RCC 7860 (cell line): Measurements from ENCODE around the gene IKZF1.

ENCODE experiments used
- DNase-seq: peaks from one replicate; pipeline ENCODE4 v3.0.0-alpha.2; 2015; ENCODE audit warnings: low spot score
- FAIRE-seq: peaks from 2 replicates; lab custom pipeline; 2012; peaks lifted over from hg19 to GRCh38; lab: Jason Lieb, UNC

The IKZF1 gene

DNA sequence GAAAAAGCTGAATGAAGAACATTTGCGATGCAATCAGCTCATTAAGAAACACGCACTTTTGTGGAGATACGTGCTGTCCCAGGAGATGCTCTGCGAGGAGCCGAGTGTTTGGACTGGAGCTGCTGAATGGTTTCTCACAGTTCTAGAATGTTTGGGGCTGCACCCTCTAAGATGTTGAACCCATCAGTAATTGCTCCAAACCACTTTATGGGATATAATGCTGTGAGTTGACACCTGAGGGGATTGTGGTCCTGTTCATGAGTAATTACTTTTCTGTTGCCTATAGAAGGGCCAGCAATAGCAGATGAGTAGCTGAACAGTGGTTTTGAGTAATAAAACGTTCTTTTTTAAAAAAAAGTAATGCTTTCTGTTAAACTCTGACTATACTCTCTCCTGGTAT is 63.1 kb downstream of the IKZF1 start:
- FAIRE-seq (no peak), DNase-seq (no peak)

GRCh38 chr7:50368366-50368765 is 63.9 kb downstream of the IKZF1 start:
- FAIRE-seq (no peak), DNase-seq (no peak)

DNA sequence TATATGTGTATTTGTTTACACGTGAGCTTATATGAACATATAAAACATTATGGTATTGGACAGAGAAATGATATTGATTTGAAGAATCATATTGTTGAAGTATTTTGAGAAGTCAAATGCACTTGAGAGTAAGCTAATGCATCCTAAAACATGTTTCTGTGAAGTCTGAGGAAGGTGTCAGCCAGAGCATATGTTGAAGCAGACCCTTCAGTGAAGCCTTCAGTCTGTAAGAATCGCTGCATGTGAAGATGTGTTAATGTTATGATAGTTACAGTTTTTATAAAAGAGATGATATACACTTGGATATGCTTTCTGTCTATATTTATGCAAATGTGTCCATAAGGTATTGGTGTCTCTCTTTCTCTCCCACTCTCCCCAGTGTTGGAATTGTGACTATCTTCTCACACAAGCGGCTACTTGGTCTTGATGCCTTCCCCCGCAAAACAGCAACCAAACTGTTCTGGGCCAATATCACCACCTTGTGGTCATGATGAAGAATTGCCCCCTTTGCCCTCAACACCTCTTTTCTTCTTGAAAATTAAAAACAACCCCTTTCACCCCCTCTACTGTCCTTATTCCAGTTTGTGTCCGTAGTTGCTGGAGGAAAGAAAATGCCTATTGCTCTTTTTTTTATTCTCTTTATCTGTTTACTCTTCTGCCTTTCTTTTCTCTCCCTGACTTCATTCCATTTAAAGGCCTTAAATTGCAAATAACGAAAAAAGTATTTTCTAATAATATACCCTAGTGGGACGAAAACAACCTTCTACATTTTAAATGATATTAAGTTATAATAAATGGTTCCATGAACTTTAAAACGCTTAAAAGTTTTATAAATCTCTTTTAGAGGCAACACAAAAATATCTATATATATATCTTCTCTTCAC is 64.9 kb downstream of the IKZF1 start:
- no peak for DNase-seq
- no peak for FAIRE-seq

DNA sequence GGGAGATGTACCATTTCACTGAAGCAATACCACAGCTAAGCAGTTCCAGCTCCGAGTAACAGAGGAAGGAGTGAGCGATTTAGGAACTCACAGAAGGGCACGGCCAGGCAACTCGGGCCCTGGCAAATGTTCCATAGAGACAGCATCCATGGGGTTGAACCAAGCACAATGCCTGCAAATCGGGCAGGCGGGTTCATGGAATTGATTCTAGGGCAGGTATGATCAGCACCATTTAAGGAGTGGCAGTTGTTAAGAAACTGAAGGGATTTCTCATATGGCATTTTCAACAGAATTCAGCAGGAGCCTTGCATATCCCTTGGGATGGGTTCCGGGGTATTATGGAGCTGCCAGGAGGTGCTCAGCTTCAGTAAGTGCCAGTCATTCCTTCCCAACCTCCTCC is 66.4 kb downstream of the IKZF1 start:
- no peak for DNase-seq
- no peak for FAIRE-seq

- FAIRE-seq (no peak), DNase-seq (no peak)
These were observed 67.1 kb downstream of the IKZF1 start for GRCh38 chr7:50371551-50372021.

GRCh38 chr7:50372923-50373322 is 68.4 kb downstream of the IKZF1 start:
- no peak for FAIRE-seq
- DNase-seq, result no peak

- no peak for FAIRE-seq
- no peak for DNase-seq
These were observed 71.7 kb downstream of the IKZF1 start for GRCh38 chr7:50376056-50376820.

GRCh38 chr7:50377356-50377755 is 72.8 kb downstream of the IKZF1 start:
- DNase-seq (no peak), FAIRE-seq (no peak)

DNA sequence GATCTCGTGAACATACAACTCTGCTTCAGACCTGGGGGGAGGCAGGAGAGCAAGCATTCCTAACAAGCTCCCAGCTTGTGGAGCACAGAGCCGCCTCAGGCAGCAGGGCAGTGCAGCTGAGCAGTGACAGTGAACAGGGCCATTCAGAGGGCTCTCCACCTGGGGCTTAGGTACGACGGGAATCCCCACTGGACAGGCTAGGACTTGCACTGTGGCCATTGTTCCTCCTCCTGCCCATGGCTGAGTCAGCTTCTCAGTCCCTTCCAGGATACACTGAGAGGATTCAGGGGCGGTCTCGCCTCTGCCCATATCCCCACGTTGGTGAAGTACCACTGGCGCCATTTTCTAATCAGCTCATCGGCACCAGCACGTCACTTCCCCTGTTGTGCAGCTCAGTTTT is 74.6 kb downstream of the IKZF1 start:
- FAIRE-seq (no peak), DNase-seq (no peak)

GRCh38 chr7:50379539-50379938 is 75.0 kb downstream of the IKZF1 start:
- no peak for DNase-seq
- FAIRE-seq, result no peak

DNA sequence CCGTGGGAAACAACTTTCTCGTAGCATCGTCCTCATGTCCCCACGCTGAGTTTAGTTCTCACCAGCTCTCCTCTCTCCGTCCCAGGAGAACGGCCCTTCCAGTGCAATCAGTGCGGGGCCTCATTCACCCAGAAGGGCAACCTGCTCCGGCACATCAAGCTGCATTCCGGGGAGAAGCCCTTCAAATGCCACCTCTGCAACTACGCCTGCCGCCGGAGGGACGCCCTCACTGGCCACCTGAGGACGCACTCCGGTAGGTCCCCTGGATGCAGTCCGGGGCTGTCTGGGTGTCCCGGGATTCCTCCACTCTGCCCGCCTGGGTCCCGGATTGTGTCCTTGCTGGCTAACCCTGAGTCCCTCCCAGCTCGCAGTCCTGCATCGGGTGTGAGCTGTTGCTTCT is 77.9 kb downstream of the IKZF1 start:
- DNase-seq (no peak), FAIRE-seq (no peak)

GRCh38 chr7:50387351-50387750 is 82.8 kb downstream of the IKZF1 start:
- DNase-seq, result no peak
- FAIRE-seq, result no peak

DNA sequence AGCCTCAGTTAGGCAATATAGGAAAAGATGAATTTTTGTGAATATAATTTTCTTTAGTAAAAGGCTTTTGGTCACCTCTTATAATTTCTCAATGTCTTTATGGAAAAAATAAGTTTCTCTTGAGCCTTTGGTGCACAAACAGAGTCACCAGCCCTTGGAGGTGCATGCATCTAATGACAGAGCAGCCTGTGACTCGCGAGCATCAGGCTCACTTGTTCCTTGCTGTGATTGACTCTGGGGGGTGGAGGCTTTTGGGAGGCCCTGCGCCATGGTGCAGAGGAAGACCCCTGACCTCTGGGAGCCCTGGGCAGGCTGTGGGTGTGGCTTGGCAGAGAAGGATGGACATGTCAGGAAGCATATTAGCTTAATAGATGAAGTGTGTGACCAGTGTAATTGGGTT is 85.4 kb downstream of the IKZF1 start:
- DNase-seq, result no peak
- FAIRE-seq, result no peak

- DNase-seq, result no peak
These were observed 86.9 kb downstream of the IKZF1 start for GRCh38 chr7:50391386-50391785.

GRCh38 chr7:50393076-50393475 is 88.6 kb downstream of the IKZF1 start:
- no peak for DNase-seq
- FAIRE-seq, result no peak

More at GRCh38 chr7:50391386-50391785, 86.9 kb downstream of the IKZF1 start:
- FAIRE-seq, result no peak

GRCh38 chr7:50393547-50394252 is 89.2 kb downstream of the IKZF1 start:
- FAIRE-seq (no peak), DNase-seq (no peak)

DNA sequence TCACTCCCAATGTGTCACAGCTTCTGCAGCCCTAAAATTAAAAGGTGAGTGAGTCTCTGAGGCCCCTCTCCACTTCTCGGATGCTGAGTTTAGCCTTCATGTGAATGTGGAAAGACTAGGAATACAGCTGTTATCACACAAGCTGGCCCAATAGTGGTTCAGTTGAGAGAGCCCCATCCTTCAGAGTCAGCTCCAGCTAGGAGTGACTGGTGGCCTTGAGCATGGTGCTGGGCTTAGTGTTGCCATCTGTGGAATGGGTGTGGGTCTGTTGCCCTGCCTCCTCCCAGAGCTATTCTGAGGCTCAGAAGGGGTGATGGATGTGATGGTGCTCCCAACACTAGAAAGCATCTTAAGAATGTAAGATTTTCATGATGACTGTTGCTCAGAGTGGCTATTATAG is 89.8 kb downstream of the IKZF1 start:
- FAIRE-seq, result no peak
- no peak for DNase-seq

DNA sequence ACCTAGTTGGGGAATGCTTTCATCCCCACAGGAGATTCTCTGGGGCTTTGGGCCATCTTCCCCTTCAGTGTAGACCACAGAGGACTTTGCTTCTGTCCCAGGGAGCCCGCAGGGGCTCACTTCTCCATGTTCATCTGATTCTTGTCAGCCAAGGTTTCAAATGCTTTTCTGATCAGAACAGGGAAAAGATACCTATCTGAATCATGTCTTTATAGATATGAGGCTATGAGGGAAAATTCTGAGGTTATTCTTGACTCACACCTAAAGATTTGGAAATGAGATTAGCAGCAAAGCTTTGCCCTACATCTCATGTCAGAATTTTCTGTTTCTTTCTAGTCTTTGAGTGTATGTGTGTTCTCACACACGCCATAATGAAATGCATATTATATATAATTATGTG is 92.3 kb downstream of the IKZF1 start:
- DNase-seq, result no peak
- no peak for FAIRE-seq

DNA sequence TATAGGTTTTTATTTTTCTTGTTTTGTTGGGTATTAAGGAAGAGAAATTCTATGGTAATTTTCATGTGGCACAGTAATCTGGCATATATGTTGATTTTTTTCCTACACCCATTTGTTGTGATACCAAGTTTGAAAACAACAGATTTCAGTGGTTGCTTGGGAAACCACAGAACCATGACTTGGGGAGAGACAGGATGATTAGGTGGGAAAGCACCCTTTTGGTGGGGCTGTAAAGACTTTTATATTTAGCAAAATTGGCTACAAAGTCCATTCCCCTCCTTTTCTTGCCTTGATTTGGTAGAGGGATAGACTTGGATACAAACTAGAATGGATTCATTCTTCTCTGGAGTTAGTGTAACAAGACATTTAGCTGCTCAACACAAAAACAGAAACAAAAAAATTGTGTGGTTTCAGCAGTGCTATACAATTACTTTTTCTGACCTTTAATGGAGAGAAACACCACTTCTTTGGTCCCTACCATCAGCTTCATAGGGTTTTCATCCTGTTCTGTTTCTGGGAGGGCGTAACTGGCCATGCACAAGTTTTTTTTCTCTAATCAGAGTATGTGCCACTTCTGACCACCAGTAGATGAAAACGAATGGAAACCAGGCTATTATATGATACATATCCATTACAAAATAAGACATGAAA is 92.9 kb downstream of the IKZF1 start:
- DNase-seq (no peak), FAIRE-seq (no peak)

DNA sequence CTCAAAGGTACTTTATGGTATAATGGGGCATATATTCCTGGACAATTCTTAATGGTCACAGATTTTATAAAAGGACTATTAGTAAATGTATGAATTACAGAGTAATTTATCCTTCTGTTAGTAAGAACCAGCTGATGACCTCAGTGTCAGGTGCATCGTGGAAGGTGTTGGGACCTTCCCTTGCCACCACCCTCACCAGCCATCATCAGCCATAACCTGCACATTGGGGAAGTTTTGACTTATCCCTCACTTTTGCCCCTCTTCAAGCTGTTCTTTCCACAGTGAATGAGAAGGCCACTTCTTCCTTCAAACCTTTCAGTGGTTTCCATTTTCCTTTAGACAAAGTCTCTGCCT is 93.4 kb downstream of the IKZF1 start:
- DNase-seq, result no peak
- no peak for FAIRE-seq

GRCh38 chr7:50399206-50399605 is 94.7 kb downstream of the IKZF1 start:
- no peak for DNase-seq
- FAIRE-seq, result peak; percentile 79
